Measurements from ENCODE around the gene ARL4A.
A peak's percentile ranks its signal among the peaks of the same experiment; 100 is the strongest.

The ARL4A gene

DNA sequence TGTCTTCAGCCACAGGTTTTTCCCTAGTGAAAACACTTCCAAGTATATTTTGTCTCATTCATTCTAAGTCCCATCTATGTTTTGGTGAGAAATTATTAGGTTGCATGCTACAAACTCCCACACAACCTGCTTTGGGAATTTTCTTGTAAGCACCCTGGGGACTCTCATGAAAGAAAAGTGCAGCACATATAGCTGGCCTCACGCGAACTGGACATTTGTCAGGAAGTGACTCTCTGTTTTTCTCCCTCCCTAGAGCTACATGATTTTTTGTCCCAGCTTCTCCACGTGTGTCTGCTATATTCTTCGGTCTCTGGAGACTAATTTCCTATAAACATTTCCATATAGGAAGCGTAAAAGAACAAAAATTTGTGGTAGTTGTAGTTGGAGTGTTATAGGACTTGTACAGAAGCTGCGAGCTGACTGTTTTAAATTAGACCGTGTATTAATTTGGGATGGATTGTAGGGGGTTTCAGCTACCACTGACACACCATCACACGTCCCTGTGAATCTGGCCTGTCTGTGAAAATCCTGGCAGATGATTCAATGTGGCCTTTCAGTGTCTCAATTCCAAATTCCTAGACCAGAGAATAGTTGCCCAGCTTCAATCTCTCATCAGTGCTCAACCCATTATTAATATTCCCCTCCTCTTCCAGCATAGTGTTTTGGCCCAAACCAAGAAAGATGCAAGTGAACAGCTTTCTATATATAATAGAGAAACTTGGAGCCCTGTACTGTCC is 40.2 kb downstream of the ARL4A start:
- no peak for DNase-seq

GRCh38 chr7:12728192-12728538 is 40.7 kb downstream of the ARL4A start:
- DNase-seq: no peak

DNA sequence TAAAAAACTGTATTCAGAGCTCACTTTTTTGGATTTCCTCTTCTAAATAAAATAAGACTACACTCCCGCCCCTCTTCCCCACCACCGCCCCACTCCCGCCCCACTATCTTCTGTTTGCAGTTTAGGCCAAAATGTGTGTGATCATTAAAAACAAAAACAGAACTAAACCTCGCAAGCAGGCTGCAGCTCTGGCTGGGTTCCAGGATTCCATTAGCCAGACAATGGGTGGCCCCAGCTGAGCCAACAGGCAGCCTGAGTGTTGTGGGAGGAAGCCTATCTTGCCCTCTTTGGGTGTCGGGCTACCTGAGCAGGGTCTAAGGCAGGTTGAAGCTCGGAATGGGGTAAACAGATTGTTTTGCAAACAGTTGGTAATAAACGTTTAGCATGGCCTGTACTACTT is 41.7 kb downstream of the ARL4A start:
- peak; percentile 56 for DNase-seq

- peak; percentile 44 for DNase-seq
These were observed 43.1 kb downstream of the ARL4A start for GRCh38 chr7:12730523-12730922.

- DNase-seq: no peak
These were observed 43.8 kb downstream of the ARL4A start for GRCh38 chr7:12731214-12731656.

DNA sequence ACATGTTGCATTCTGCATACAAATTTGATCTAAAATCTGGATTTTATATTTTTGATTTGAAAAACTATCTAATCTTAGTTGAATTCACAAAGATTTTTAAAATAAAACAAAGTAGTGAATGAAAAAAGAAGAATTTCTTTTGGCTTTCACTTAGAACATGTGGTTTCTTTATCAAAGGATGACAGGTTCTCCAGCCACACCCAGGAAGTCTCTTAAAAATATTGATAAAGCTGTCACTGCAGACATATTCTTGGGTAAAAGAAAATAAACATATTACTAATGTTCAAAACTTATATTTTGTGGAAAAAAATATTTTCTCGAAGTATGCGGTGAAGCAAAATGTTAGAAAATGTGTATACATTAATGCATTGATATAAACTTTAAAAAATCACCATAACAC is 44.3 kb downstream of the ARL4A start:
- DNase-seq: no peak

GRCh38 chr7:12732428-12732827 is 45.0 kb downstream of the ARL4A start:
- no peak for DNase-seq

DNA sequence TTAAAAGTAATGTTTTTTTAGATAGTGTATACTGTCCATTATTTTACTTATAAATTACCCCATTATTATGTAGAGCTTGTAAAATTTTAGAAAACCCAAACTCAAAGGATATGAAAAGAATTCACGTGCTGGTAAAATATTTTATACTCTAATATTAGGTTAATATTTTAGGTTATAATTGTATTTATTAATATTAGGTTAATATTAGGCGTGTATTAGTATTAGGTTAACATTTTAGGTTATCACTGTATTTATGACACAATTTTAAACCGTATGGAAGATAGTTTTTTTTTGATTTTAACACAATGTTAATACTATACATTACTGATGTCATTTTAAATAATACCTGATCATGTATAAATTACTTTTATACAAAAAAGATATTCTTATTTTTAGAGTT is 48.5 kb downstream of the ARL4A start:
- no peak for DNase-seq

- DNase-seq: no peak
These were observed 49.9 kb downstream of the ARL4A start for GRCh38 chr7:12737373-12737772.

GRCh38 chr7:12737836-12738235 is 50.4 kb downstream of the ARL4A start:
- no peak for DNase-seq

DNA sequence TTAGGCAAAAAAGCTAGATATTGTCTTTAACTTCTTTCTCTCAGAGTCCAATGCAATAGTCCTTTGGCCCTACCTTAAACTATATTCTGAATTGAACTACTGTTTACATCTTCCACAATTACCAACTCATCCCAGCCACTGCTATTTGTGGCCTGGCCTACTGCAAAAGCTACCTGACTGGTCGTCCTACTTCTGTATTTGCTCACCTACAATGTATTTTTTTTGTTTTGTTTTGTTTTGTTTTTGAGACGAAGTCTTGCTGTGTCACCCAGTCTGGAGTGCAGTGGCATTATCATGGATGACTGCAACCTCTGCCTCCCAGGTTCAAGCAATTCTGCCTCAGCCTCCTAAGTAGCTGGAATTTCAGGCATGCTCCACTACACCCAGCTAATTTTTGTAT is 51.2 kb downstream of the ARL4A start:
- no peak for DNase-seq
